Measurements from ENCODE around the gene CRPPA. TPM values are rescaled to one million over a fixed set of nuclear protein-coding genes. Genes with fewer than 3 reads are reported as not detected.

CRPPA gene
- total RNA-seq, 2 experiments from 2014 or later = 1.4 to 1.6 TPM

DNA sequence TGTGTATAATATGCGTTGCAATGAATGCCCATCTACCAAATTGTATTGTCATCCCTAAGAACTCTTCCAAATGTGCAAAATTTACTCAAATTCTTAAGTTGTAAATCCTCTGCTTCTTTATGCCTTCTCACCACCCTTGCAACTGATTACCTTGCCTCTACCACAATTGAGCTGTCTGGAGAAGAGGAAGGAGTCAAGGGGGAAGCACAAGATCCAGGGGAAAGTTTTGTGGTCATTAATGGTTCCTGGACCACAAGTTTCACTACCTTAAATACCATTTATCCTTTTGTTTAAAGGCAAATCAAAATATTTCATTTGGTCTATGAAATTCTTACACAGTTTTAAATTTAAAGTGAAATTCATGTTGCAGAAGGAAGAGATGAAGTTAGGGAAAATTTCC lies 16.7 kb downstream of the CRPPA start:
- CTCF ChIA-PET = no interaction called here
- Mint-ChIP-seq H3K27me3 (no peaks in the 10 kb centered on the region), H3K27ac (no peak overlapping the region), H3K4me3 (no peak overlapping the region), H3K4me1 (ENCODE audit: low read depth) (no peaks in the 10 kb centered on the region), H3K36me3 (ENCODE audit: low read depth) (peaks cover 23% of the 10 kb centered on the region), H3K9me3 (peaks cover 22% of the 10 kb centered on the region)
- TF ChIP-seq, protein P1, sequence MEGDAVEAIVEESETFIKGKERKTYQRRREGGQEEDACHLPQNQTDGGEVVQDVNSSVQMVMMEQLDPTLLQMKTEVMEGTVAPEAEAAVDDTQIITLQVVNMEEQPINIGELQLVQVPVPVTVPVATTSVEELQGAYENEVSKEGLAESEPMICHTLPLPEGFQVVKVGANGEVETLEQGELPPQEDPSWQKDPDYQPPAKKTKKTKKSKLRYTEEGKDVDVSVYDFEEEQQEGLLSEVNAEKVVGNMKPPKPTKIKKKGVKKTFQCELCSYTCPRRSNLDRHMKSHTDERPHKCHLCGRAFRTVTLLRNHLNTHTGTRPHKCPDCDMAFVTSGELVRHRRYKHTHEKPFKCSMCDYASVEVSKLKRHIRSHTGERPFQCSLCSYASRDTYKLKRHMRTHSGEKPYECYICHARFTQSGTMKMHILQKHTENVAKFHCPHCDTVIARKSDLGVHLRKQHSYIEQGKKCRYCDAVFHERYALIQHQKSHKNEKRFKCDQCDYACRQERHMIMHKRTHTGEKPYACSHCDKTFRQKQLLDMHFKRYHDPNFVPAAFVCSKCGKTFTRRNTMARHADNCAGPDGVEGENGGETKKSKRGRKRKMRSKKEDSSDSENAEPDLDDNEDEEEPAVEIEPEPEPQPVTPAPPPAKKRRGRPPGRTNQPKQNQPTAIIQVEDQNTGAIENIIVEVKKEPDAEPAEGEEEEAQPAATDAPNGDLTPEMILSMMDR (IDR thresholded peaks at IDR 0.05) = no peak
- no peak for DNase-seq
- ATAC-seq = no peak
- intact Hi-C loops (cut with micrococcal nuclease) = no loop called here
- POLR2A ChIA-PET = no interaction called here

DNA sequence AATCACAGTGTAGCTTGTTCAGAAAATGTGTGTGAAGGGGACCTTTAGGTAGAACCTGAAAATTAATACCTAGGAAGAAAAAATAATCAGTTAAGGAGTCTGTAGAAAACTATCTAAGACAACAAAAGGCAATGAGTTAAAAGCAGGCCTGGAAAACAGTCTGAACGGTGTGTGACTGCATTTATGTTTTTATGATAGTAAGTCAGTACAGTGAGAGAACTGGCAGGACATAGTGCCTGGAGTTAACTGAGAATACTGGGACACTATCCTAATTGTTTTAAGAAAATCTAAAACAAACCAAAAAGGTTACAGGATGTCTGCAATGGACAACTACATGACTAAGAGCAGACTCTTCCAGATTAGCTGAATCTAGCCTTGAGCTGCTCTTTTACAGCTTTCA lies 17.9 kb downstream of the CRPPA start:
- no peak overlapping the region for H3K4me3 Mint-ChIP-seq
- H3K9me3 Mint-ChIP-seq = peaks cover 25% of the 10 kb centered on the region
- no peak overlapping the region for H3K27ac Mint-ChIP-seq
- ChIA-PET CTCF (interaction anchor here (1.3 kb wide), 1 partner anchor 161 kb away, joined by 3 read pairs; no protein-coding TSS in a partner anchor), POLR2A (no interaction called here)
- H3K27me3 Mint-ChIP-seq = no peaks in the 10 kb centered on the region
- no peaks in the 10 kb centered on the region for H3K4me1 Mint-ChIP-seq (ENCODE audit: low read depth)
- TF ChIP-seq, protein P1 (IDR thresholded peaks at IDR 0.05) = no peak
- peaks cover 28% of the 10 kb centered on the region for H3K36me3 Mint-ChIP-seq (ENCODE audit: low read depth)
- ATAC-seq (no peak), DNase-seq (no peak)
- intact Hi-C loops (cut with micrococcal nuclease) = no loop called here

DNA sequence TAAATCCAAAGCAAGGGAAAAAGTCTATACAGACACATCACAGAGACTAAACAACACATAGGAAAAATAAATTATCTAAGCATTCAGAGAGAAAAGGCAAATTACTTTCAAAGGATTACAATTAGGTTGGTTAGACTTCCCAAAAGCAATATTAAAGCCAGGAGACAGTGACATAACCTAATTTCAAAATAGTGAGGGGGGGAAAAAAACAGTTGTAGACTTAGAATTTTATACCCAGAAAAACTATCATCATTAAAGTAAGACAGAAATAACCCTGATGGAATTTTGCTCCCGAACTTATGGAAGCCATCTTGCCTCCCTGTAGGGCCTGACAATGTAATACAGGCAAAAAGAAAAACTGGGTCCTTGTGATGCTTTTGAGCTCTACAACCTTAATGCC lies 18.4 kb downstream of the CRPPA start:
- Mint-ChIP-seq H3K4me1 (ENCODE audit: low read depth) (no peaks in the 10 kb centered on the region), H3K4me3 (no peak overlapping the region), H3K27me3 (no peaks in the 10 kb centered on the region), H3K9me3 (peaks cover 27% of the 10 kb centered on the region), H3K36me3 (ENCODE audit: low read depth) (peaks cover 30% of the 10 kb centered on the region), H3K27ac (no peak overlapping the region)
- intact Hi-C loops (cut with micrococcal nuclease) = no loop called here
- ATAC-seq = no peak
- ChIA-PET POLR2A (no interaction called here), CTCF (interaction anchor here (1.3 kb wide), 1 partner anchor 162 kb away, joined by 3 read pairs; no protein-coding TSS in a partner anchor)
- TF ChIP-seq, protein P1 (IDR thresholded peaks at IDR 0.05) = no peak
- DNase-seq = no peak

DNA sequence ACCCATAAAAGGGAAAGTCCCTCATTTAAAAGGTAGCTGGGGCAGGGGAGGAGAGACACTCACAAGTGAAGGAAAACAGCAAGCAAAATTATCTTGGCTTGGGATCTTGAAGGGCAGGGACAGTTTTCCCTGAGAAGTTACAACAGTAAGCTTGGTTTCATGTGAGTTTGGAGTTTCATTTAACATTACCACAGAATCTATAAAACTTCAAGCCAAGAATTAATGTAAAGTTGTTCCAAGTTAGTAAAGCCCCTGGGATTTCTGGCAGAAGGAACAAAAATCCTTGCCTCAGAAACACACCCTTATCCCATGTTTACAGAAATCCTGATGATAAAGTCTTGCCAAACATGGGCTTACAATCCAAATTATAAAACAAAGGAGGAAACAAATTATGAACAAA lies 19.2 kb downstream of the CRPPA start:
- TF ChIP-seq, protein P1 (IDR thresholded peaks at IDR 0.05) = no peak
- intact Hi-C loops (cut with micrococcal nuclease) = no loop called here
- no peaks in the 10 kb centered on the region for H3K4me1 Mint-ChIP-seq (ENCODE audit: low read depth)
- peaks cover 33% of the 10 kb centered on the region for H3K9me3 Mint-ChIP-seq
- H3K36me3 Mint-ChIP-seq (ENCODE audit: low read depth) = peaks cover 35% of the 10 kb centered on the region
- CTCF ChIA-PET = no interaction called here
- H3K4me3 Mint-ChIP-seq = no peak overlapping the region
- POLR2A ChIA-PET = no interaction called here
- DNase-seq = no peak
- H3K27me3 Mint-ChIP-seq = no peaks in the 10 kb centered on the region
- no peak for ATAC-seq
- H3K27ac Mint-ChIP-seq = no peak overlapping the region

DNA sequence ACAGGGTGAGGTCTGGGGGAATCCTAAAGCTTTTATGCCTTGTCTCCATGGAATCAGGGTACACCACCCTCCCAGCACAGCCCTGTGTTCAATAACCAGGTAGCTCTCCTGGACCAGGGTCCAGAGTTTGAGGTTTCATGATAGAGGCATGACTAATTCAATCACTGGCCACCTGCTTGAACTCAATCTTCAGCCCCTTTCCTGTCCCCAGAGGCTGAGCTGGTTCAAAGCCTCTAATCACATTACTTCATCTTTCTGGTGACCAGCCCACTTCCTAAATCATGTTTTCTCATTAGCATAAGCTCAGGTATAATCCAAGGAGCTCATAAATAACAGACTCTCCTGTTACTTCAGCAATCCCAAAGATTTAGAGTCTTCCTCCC lies 20.5 kb downstream of the CRPPA start:
- peaks cover 45% of the 10 kb centered on the region for H3K9me3 Mint-ChIP-seq
- DNase-seq = no peak
- H3K27ac Mint-ChIP-seq = no peak overlapping the region
- H3K4me3 Mint-ChIP-seq = no peak overlapping the region
- ATAC-seq = no peak
- no peaks in the 10 kb centered on the region for H3K27me3 Mint-ChIP-seq
- TF ChIP-seq, protein P1 (IDR thresholded peaks at IDR 0.05) = no peak
- intact Hi-C loops (cut with micrococcal nuclease) = loop anchor here (2.0 kb wide), 1 partner anchor 14 kb away; no protein-coding TSS in a partner anchor
- H3K4me1 Mint-ChIP-seq (ENCODE audit: low read depth) = peaks cover 3% of the 10 kb centered on the region
- POLR2A ChIA-PET = no interaction called here
- CTCF ChIA-PET = no interaction called here
- H3K36me3 Mint-ChIP-seq (ENCODE audit: low read depth) = peaks cover 44% of the 10 kb centered on the region

All from activated CD8-positive, alpha-beta T cell treated with anti-CD3 and anti-CD28 coated beads for 36 hours (primary cell).